ENCODE data around the gene CHRNA10.

GRCh38 chr11:3645552-3645951 is 25.6 kb downstream of the CHRNA10 start:
- no peak for TF ChIP-seq CTCF (IDR thresholded peaks at IDR 0.05)
- TF ChIP-seq TP53 (CRISPR knock-in tag; IDR thresholded peaks at IDR 0.05): no peak
